GM12878 (cell line): ENCODE data around the gene CDHR2. TPM values are rescaled to one million over a fixed set of nuclear protein-coding genes. Genes with fewer than 3 reads are reported as not detected.

Experiments
- ATAC-seq: fragments of 200-7000 bp; cut with Tn5 transposase; 3 replicates; pipeline ENCODE4 v1.9.1; 2020; ENCODE audit warnings: mild to moderate bottlenecking, moderate library complexity
- BruUV-seq: library from RNA; stranded (reverse); fragments of 400-500 nt; replicated peaks from 2 replicates; lab custom pipeline; 2021; lab: Mats Ljungman, UMichigan
- CTCF ChIA-PET: fragments of 300-600 bp; sonication (Branson Sonifier 250); formaldehyde crosslinking; extraction: SDS; loops from one replicate; lab custom pipeline; 2021; ENCODE audit warnings: inconsistent platforms; lab: Yijun Ruan, JAX
- POLR2A ChIA-PET: fragments of 350-600 bp; formaldehyde crosslinking; extraction: SDS; loops from one replicate; lab custom pipeline; 2021; ENCODE audit warnings: inconsistent platforms; lab: Charles Lee
- RAD21 ChIA-PET: fragments of 300-600 bp; sonication (Branson Sonifier 250); formaldehyde crosslinking; loops from one replicate; lab custom pipeline; 2023; ENCODE audit warnings: antibody characterized with exemption; ENCODE audit not compliant: unreplicated experiment; lab: Charles Lee
- SMC1A ChIA-PET: fragments of 300-600 bp; sonication (Branson Sonifier 250); formaldehyde crosslinking; loops from one replicate; lab custom pipeline; 2023; ENCODE audit not compliant: unreplicated experiment, uncharacterized antibody; lab: Charles Lee
- DNase-seq: peaks from one replicate; pipeline ENCODE4 v3.0.0-alpha.2; 2011; ENCODE audit warnings: low read depth, low spot score
- FAIRE-seq: peaks from 3 replicates; lab custom pipeline; 2011; peaks lifted over from hg19 to GRCh38; lab: Jason Lieb, UNC
- H2AFZ ChIP-seq: 2 replicates; pipeline ENCODE4 v1.6.0; 2011; ENCODE audit warnings: low read depth, low read length, control low read depth; ENCODE audit not compliant: control insufficient read depth
- H3K27ac ChIP-seq: 2 replicates; pipeline ENCODE4 v1.5.1; 2011; ENCODE audit warnings: control low read depth; ENCODE audit not compliant: control insufficient read depth, insufficient read depth
- H3K27me3 ChIP-seq, 2 experiments: replicated peaks in 1 of 2; 2 replicates each; pipeline versions ENCODE4 v1.6.0 to v1.6.1; 2011; ENCODE audit warnings: low read length in 1 of 2; ENCODE audit not compliant: control insufficient read depth in 2 of 2, insufficient read depth in 2 of 2
- H3K36me3 ChIP-seq, 2 experiments: 2 replicates each; pipeline ENCODE4 v1.5.1; 2011; ENCODE audit warnings: low read length in 1 of 2; ENCODE audit not compliant: control insufficient read depth in 2 of 2, insufficient read depth in 2 of 2
- H3K4me1 ChIP-seq: 2 replicates; pipeline ENCODE4 v1.6.1; 2011; ENCODE audit warnings: mild to moderate bottlenecking, low read length, moderate library complexity, mixed read lengths; ENCODE audit not compliant: control insufficient read depth, insufficient read depth
- H3K4me2 ChIP-seq: 2 replicates; pipeline ENCODE4 v1.6.0; 2011; ENCODE audit warnings: control low read depth; ENCODE audit not compliant: control insufficient read depth, insufficient read depth
- H3K4me3 ChIP-seq: fragments of 200-600 bp; sonication (generic); 2 replicates; pipeline ENCODE4 v1.5.1; 2016
- H3K79me2 ChIP-seq: 2 replicates; pipeline ENCODE4 v1.6.0; 2011; ENCODE audit warnings: low read length; ENCODE audit not compliant: control insufficient read depth, insufficient read depth
- H3K9ac ChIP-seq: 2 replicates; pipeline ENCODE4 v1.8.0; 2011; ENCODE audit warnings: low read length, control low read depth, mixed read lengths; ENCODE audit not compliant: control insufficient read depth, insufficient read depth
- H3K9me3 ChIP-seq: replicated peaks from 3 replicates; pipeline ENCODE4 v1.5.1; 2011; ENCODE audit warnings: mild to moderate bottlenecking, low read length; ENCODE audit not compliant: control insufficient read depth, insufficient read depth
- H4K20me1 ChIP-seq: 2 replicates; pipeline ENCODE4 v1.6.0; 2011; ENCODE audit not compliant: control insufficient read depth, insufficient read depth
- BHLHE40 ChIP-seq, 2 experiments: fragments of 450-650 bp in 1 of 2; IDR thresholded peaks; 2 replicates each; pipeline ENCODE4 v1.6.1; 2011 to 2017; ENCODE audit warnings: low read depth in 2 of 2, borderline replicate concordance in 1 of 2, improper control_type of control experiment in 1 of 2, low read length in 1 of 2, mild to moderate bottlenecking in 1 of 2
- CEBPB ChIP-seq, 2 experiments: fragments of 150-350 bp in 1 of 2; IDR thresholded peaks; 2 replicates each; pipeline ENCODE4 v1.6.1; 2012 to 2014; ENCODE audit warnings: low read depth in 2 of 2, low read length in 2 of 2, borderline replicate concordance in 1 of 2, inconsistent platforms in 1 of 2
- MLLT1 ChIP-seq: fragments of 450-650 bp; IDR thresholded peaks from 2 replicates; pipeline ENCODE4 v1.6.1; 2016; ENCODE audit warnings: mild to moderate bottlenecking
- MXI1 ChIP-seq: fragments of 150-350 bp; IDR thresholded peaks from 2 replicates; pipeline ENCODE4 v1.6.1; 2011; ENCODE audit warnings: low read depth, mild to moderate bottlenecking, inconsistent platforms, low read length, improper control_type of control experiment
- NFIC ChIP-seq: IDR thresholded peaks from 2 replicates; pipeline ENCODE4 v1.6.1; 2012; ENCODE audit warnings: low read depth, mild to moderate bottlenecking, inconsistent platforms, low read length, moderate library complexity
- POLR2A ChIP-seq: IDR thresholded peaks from 2 replicates; pipeline ENCODE4 v1.6.1; 2011; ENCODE audit warnings: low read depth, mild to moderate bottlenecking, low read length
- ZNF217 ChIP-seq: fragments of 450-650 bp; IDR thresholded peaks from 2 replicates; pipeline ENCODE4 v1.6.1; 2017; ENCODE audit warnings: antibody characterized with exemption, mild to moderate bottlenecking
- ZNF24 ChIP-seq: fragments of 450-650 bp; IDR thresholded peaks from 2 replicates; pipeline ENCODE4 v1.6.1; 2017; ENCODE audit warnings: antibody characterized with exemption, mild to moderate bottlenecking
- WGBS: methylation state at CpG from one replicate; pipeline ENCODE4 v1.1.6; 2016; ENCODE audit warnings: low lambda C conversion rate; ENCODE audit not compliant: insufficient replicate concordance, insufficient coverage; ENCODE audit errors: missing lambda C conversion rate; 5-methylcytosine and 5-hydroxymethylcytosine counted together
- in situ Hi-C: fragments of 300-500 bp; cut with MboI; formaldehyde crosslinking; loops from 9 replicates; pipeline ENCODE4 v1.14.3; 2018; ENCODE audit warnings: mixed read lengths
- intact Hi-C: fragments of 100-400 bp; cut with micrococcal nuclease; formaldehyde crosslinking; loops from one replicate; pipeline ENCODE4 v1.14.2; 2022; ENCODE audit not compliant: unreplicated experiment
- polyA plus RNA-seq, 11 experiments: library from polyadenylated mRNA; depleted of rRNA in 4 of 11; unstranded in 6 of 11; stranded (reverse) in 5 of 11; fragments of >200 nt; fragmentation: Nextera tagmentation in 4 of 11; fragmentation: Illumina TruSeq in 1 of 11; extraction: Ambion mirVana in 4 of 11; extraction: Trizol in 1 of 11; gene quantifications; 1 replicate in 1 of 11; 2 replicates in 10 of 11; pipeline versions ENCODE4 v1.2.1 to v1.2.3, GENCODE V29; 2011 to 2016; ENCODE audit warnings: inconsistent platforms in 2 of 11, missing spikeins in 2 of 11, low read depth in 1 of 11
- total RNA-seq, 4 experiments: library from RNA; depleted of rRNA in 3 of 4; stranded (reverse); fragments of >200 nt in 3 of 4; fragmentation: Illumina TruSeq in 1 of 4; extraction: Trizol in 1 of 4; gene quantifications; 2 replicates each; pipeline versions ENCODE4 v1.2.1 to v1.2.3, GENCODE V29; 2013 to 2021

Gene CDHR2
- total and polyA plus RNA-seq, 10 of the 15 experiments (the other 5 are each of a cell fraction or from before 2014, with no cell fraction given): 0.03 to 0.46 (median 0.06) TPM; not detected in 5

DNA sequence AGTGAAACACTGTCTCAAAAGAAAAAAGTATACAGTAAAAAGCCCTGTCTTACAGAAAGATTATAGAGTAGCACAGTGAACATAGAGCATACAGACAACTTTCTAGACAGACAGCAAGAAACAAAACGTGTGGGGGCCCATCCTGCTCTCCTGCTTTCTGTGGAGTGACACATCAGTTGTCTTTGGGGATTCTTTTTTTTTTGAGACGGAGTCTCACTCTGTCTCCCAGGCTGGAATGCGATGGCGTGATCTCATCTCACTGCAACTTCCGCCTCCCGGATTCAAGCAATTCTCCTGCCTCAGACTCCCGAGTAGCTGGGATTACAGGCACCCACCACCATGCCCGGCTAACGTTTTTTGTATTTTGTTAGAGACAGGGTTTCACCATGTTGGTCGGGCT, 14.9 kb downstream of the CDHR2 start:
- no peak for FAIRE-seq
- H3K4me3 ChIP-seq: no peak overlapping the region
- ChIA-PET CTCF (interaction anchor here (0.9 to 1.3 kb wide), 2 partner anchors 11 to 329 kb away, joined by 3 read pairs; no protein-coding TSS in a partner anchor), SMC1A (interaction anchor here (0.6 kb wide), 1 partner anchor 43 kb away, joined by 4 read pairs; no protein-coding TSS in a partner anchor), POLR2A (no interaction called here)
- H3K9ac ChIP-seq: no peak overlapping the region
- peaks cover 0 to 1% of the 10 kb centered on the region in 2 experiments; a peak in 1 of 4 replicates for H3K27me3 ChIP-seq
- no peaks in the 10 kb centered on the region for H4K20me1 ChIP-seq
- no peak overlapping the region for H2AFZ ChIP-seq
- H3K36me3 ChIP-seq: no peaks in the 10 kb centered on the region
- no peaks in the 10 kb centered on the region for H3K4me1 ChIP-seq
- no peak overlapping the region for H3K4me2 ChIP-seq
- TF ChIP-seq BHLHE40 (IDR thresholded peaks at IDR 0.05; ENCODE audit: borderline replicate concordance in 1 of 2, low read depth in 2 of 2, low read length in 1 of 2): no peak
- TF ChIP-seq NFIC: no peak
- no peak for TF ChIP-seq CEBPB (IDR thresholded peaks at IDR 0.05; ENCODE audit: borderline replicate concordance in 1 of 2, low read depth in 2 of 2, low read length in 2 of 2)
- TF ChIP-seq MLLT1: no peak
- no peak for TF ChIP-seq ZNF217
- TF ChIP-seq ZNF24: no peak
- TF ChIP-seq POLR2A: no peak
- TF ChIP-seq MXI1: no peak
- TF ChIP-seq, all 136 proteins: peak for 0
- BruUV-seq: no TSS peak
- Histone ChIP-seq H3K9me3 (no peaks in the 10 kb centered on the region), H3K79me2 (no peaks in the 10 kb centered on the region), H3K27ac (no peak overlapping the region)
- intact Hi-C loops (no loop called here), in situ Hi-C loops (no loop called here)
- no peak for ATAC-seq
- DNase-seq: no peak
- WGBS: 57% methylated on average over 10 of the region's 10 CpGs
- RAD21 ChIA-PET: no interaction called here
